ENCODE results near the gene GALNT16. TPM values are rescaled to one million over a fixed set of nuclear protein-coding genes. Genes with fewer than 3 reads are reported as not detected.

The GALNT16 gene
- total and polyA plus RNA-seq, 2 donors (not counting 3 experiments of a cell fraction or from before 2014, with no cell fraction given) = 0.39 to 0.49 TPM

- no peak overlapping the region for H3K4me2 ChIP-seq (ENCODE audit: insufficient read depth, low read length)
- no peak overlapping the region for H3K9ac ChIP-seq (replicated peaks; ENCODE audit: extremely low read depth, insufficient read depth, low read length)
- no peaks in the 10 kb centered on the region for H3K9me3 ChIP-seq (replicated peaks; ENCODE audit: control insufficient read depth, insufficient read depth, low read length)
- BruUV-seq (replicated peaks) = no TSS peak
- intact Hi-C loops (cut with micrococcal nuclease) = no loop called here
- ChIA-PET POLR2A (no interaction called here), CTCF (interaction anchor here (0.7 to 1.2 kb wide), 3 partner anchors 10 to 109 kb away, joined by 3 read pairs; no protein-coding TSS in a partner anchor)
- TF ChIP-seq MAX (IDR thresholded peaks at IDR 0.05; ENCODE audit: insufficient read depth, insufficient read length) (no peak), JUN (IDR thresholded peaks at IDR 0.05; ENCODE audit: borderline replicate concordance, insufficient read depth, insufficient read length, low read depth) (no peak), EZH2 (IDR thresholded peaks at IDR 0.05; ENCODE audit: borderline replicate concordance, low read depth, low read length, severe bottlenecking) (no peak), MYC (IDR thresholded peaks at IDR 0.05; ENCODE audit: low read depth, low read length) (no peak), CTCF (IDR thresholded peaks at IDR 0.05; ENCODE audit: extremely low read depth in 1 of 2, insufficient read depth in 1 of 2, low read depth in 1 of 2, low read length in 2 of 2) (no peak), FOS (IDR thresholded peaks at IDR 0.05; ENCODE audit: borderline replicate concordance, insufficient read depth, low read length) (no peak), POLR2A (IDR thresholded peaks at IDR 0.05; ENCODE audit: low read depth, low read length) (no peak), POLR2AphosphoS5 (IDR thresholded peaks at IDR 0.05; ENCODE audit: insufficient read depth, low read depth, low read length) (no peak), GATA2 (IDR thresholded peaks at IDR 0.05; ENCODE audit: insufficient read depth, insufficient read length, low read depth, low read length) (no peak)
- no peaks in the 10 kb centered on the region for H3K36me3 ChIP-seq (ENCODE audit: control insufficient read depth in 2 of 2, extremely low read depth in 1 of 2, insufficient read depth in 2 of 2, low read length in 2 of 2)
- no peak overlapping the region for H3K27ac ChIP-seq (ENCODE audit: insufficient read depth, low read depth, low read length)
- H2AFZ ChIP-seq (ENCODE audit: low read depth, low read length) = no peak overlapping the region
- no peaks in the 10 kb centered on the region for H3K9me1 ChIP-seq (replicated peaks; ENCODE audit: control insufficient read depth, extremely low read depth, insufficient read depth, low read length)
- no peaks in the 10 kb centered on the region for H3K79me2 ChIP-seq (ENCODE audit: control insufficient read depth, insufficient read depth, low read length)
- no peaks in the 10 kb centered on the region for H3K4me1 ChIP-seq (ENCODE audit: control insufficient read depth, extremely low read depth, insufficient read depth, low read length)
- no peak overlapping the region for H3K4me3 ChIP-seq (replicated peaks in 1 of 3; ENCODE audit: insufficient read depth in 1 of 3, low read depth in 1 of 3, low read length in 3 of 3)
- DNase-seq (ENCODE audit: low read depth, low spot score) (no peak), FAIRE-seq (peak; percentile 37)
- no peaks in the 10 kb centered on the region for H4K20me1 ChIP-seq (replicated peaks; ENCODE audit: control insufficient read depth, extremely low read depth, insufficient read depth, low read length)
- H3K27me3 ChIP-seq (ENCODE audit: control insufficient read depth in 2 of 2, insufficient read depth in 2 of 2, low read length in 2 of 2) = no peaks in the 10 kb centered on the region
- dilution Hi-C loops (cut with MboI; ENCODE audit: extremely low pct_ligation_motif_present, low sequenced_read_pairs) = no loop called here
These were observed 91.4 kb downstream of the GALNT16 start for GRCh38 chr14:69351385-69351784.

Measured in endothelial cell of umbilical vein (primary cell).